ENCODE data around the gene GRID2IP.
"Not testable (repeated sequence)": the region's sequence is repeated elsewhere in the genome, so short reads cannot be mapped to it uniquely, and the experiment has no call there.

GRID2IP gene

GRCh38 chr7:6453734-6454133, 97.5 kb downstream of the GRID2IP start:
- DNase-seq (ENCODE audit: low spot score): peak; percentile 87
- peak; percentile 92 for FAIRE-seq

DNA sequence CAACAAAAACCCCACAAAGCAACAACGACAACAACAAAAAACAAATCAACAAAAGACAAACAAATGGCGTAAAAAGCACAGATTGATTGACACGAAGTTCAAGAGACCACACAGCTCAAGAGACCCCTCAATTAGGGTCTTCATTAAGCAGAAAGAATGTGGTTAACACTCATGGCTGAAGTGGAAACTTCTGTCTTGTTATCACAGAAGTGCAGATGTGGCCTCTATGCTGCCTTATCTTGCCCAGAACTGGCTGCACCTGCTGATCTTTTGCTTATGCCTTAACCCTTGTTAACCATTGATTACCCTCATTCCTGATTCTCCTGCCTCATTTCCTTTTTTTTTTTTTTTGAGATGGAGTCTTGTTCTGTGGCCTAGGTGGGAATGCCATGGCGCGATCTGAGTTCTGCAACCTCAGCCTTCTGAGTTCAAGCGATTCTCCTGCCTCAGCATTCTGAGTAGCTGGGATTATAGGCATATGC, 100.0 kb downstream of the GRID2IP start:
- DNase-seq (ENCODE audit: low spot score): no peak
- no peak for FAIRE-seq

GRCh38 chr7:6450591-6450990, 100.7 kb downstream of the GRID2IP start:
- not testable (repeated sequence) for DNase-seq (ENCODE audit: low spot score); FAIRE-seq

GRCh38 chr7:6449884-6450283, 101.4 kb downstream of the GRID2IP start:
- FAIRE-seq; DNase-seq (ENCODE audit: low spot score): not testable (repeated sequence)

DNA sequence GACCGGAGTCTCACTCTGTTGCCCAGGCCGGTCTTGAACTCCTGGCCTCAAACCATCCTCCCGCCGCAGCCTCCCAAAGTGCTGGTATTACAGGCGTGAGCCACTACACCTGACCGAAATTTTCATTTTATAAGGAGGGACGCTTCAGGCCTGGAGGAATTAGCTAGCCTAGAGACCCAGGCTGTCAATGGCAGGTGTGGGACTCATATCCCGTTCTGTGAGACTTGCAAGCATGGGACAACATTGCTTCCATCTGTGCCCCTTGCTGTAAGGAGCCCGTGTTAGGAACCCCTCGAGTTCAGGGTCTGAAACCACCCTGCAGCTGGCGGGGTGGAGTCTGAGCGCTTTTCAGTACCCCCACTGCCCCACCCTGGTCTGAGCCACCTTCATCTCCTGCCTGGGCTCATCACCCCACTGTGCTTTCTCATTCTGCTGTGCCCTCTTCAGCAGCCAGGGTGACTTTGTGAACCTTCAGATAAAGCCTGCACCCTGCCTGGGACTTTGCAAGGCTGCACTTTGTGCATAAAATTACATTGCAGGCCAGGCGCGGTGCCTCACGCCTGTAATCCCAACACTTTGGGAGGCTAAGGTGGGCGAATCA, 102.2 kb downstream of the GRID2IP start:
- DNase-seq (ENCODE audit: low spot score) (no peak), FAIRE-seq (no peak)

GRCh38 chr7:6447581-6448199, 103.6 kb downstream of the GRID2IP start, which contains the start of gene DAGLB:
Gene DAGLB (minus strand): TSS chr7:6447954. CDS start chr7:6447842, 112 bp downstream.
- FAIRE-seq (peak; percentile 98), DNase-seq (ENCODE audit: low spot score) (peak; percentile 100)

Measured in urothelium cell line (cell line).